Measurements from ENCODE around the gene DHRS11. TPM values are rescaled to one million over a fixed set of nuclear protein-coding genes. Genes with fewer than 3 reads are reported as not detected.

DHRS11 gene
- total RNA-seq, 1 experiment from 2014 or later, result 11.8 TPM

GRCh38 chr17:36614933-36615332 is 23.3 kb downstream of the DHRS11 start:
- ChIA-PET CTCF (no interaction called here), POLR2A (no interaction called here)
- Histone ChIP-seq H3K27ac (ENCODE audit: low read length) (no peak overlapping the region), H3K27me3 (ENCODE audit: control insufficient read depth, insufficient read depth, low read length) (no peaks in the 10 kb centered on the region), H3K4me1 (ENCODE audit: control insufficient read depth, insufficient read depth, low read length) (no peaks in the 10 kb centered on the region), H3K36me3 (ENCODE audit: control insufficient read depth, insufficient read depth, low read length) (no peaks in the 10 kb centered on the region), H3K9me3 (ENCODE audit: control insufficient read depth, insufficient read depth, low read depth, low read length) (no peaks in the 10 kb centered on the region), H3K4me3 (ENCODE audit: low read depth in 2 of 2, low read length in 2 of 2) (no peak overlapping the region)
- intact Hi-C loops (cut with micrococcal nuclease; ENCODE audit: unreplicated experiment), result no loop called here
- ATAC-seq (no peak), DNase-seq (ENCODE audit: low read depth, low spot score) (no peak)
- in situ Hi-C loops (cut with HindIII; ENCODE audit: low pct_unique_long_range_greater_than_20kb, low sequenced_read_pairs), result no loop called here
- TF ChIP-seq CTCF (IDR thresholded peaks at IDR 0.05) (no peak), POLR2AphosphoS5 (IDR thresholded peaks at IDR 0.05; ENCODE audit: low read depth, low read length) (no peak), TCF7L2 (IDR thresholded peaks at IDR 0.05; ENCODE audit: low read depth, low read length) (no peak), REST (IDR thresholded peaks at IDR 0.05; ENCODE audit: insufficient read depth in 1 of 2, low read depth in 2 of 2, low read length in 1 of 2) (no peak), SIN3A (IDR thresholded peaks at IDR 0.05; ENCODE audit: borderline replicate concordance, insufficient read depth, low read depth, low read length) (no peak)
- no TSS peak for BruUV-seq (replicated peaks)

GRCh38 chr17:36616061-36617029 is 24.7 kb downstream of the DHRS11 start:
- POLR2A ChIA-PET, result interaction anchor here (0.6 kb wide), 1 partner anchor 13 kb away, joined by 8 read pairs; no protein-coding TSS in a partner anchor

More at GRCh38 chr17:36616061-36617029, 24.7 kb downstream of the DHRS11 start:
- H3K4me1 ChIP-seq (ENCODE audit: control insufficient read depth, insufficient read depth, low read length), result no peaks in the 10 kb centered on the region
- intact Hi-C loops (cut with micrococcal nuclease; ENCODE audit: unreplicated experiment) (no loop called here), in situ Hi-C loops (cut with HindIII; ENCODE audit: low pct_unique_long_range_greater_than_20kb, low sequenced_read_pairs) (no loop called here)
- H3K27ac ChIP-seq (ENCODE audit: low read length), result no peak overlapping the region
- no peak for DNase-seq (ENCODE audit: low read depth, low spot score)
- no peaks in the 10 kb centered on the region for H3K27me3 ChIP-seq (ENCODE audit: control insufficient read depth, insufficient read depth, low read length)
- no peak for TF ChIP-seq POLR2AphosphoS5 (IDR thresholded peaks at IDR 0.05; ENCODE audit: low read depth, low read length)
- no peak for TF ChIP-seq SIN3A (IDR thresholded peaks at IDR 0.05; ENCODE audit: borderline replicate concordance, insufficient read depth, low read depth, low read length)
- no peak for TF ChIP-seq TCF7L2 (IDR thresholded peaks at IDR 0.05; ENCODE audit: low read depth, low read length)
- no peak for TF ChIP-seq REST (IDR thresholded peaks at IDR 0.05; ENCODE audit: insufficient read depth in 1 of 2, low read depth in 2 of 2, low read length in 1 of 2)
- TF ChIP-seq CTCF (IDR thresholded peaks at IDR 0.05), result no peak
- no peak overlapping the region for H3K4me3 ChIP-seq (ENCODE audit: low read depth in 2 of 2, low read length in 2 of 2)
- H3K9me3 ChIP-seq (ENCODE audit: control insufficient read depth, insufficient read depth, low read depth, low read length), result no peaks in the 10 kb centered on the region
- no peak for ATAC-seq
- no TSS peak for BruUV-seq (replicated peaks)
- CTCF ChIA-PET, result interaction anchor here (0.6 to 0.7 kb wide), 2 partner anchors 14 to 54 kb away, joined by 5 to 6 read pairs; no protein-coding TSS in a partner anchor
- no peaks in the 10 kb centered on the region for H3K36me3 ChIP-seq (ENCODE audit: control insufficient read depth, insufficient read depth, low read length)

All from Panc1 (cell line).